ENCODE data around the gene FGF10. TPM values are rescaled to one million over a fixed set of nuclear protein-coding genes. Genes with fewer than 3 reads are reported as not detected.

FGF10 gene
- total RNA-seq, 2 experiments from 2014 or later, result not detected

GRCh38 chr5:44265713-44266112 is 123.5 kb downstream of the FGF10 start:
- Histone ChIP-seq H2AFZ (ENCODE audit: low read length) (no peak overlapping the region), H4K20me1 (ENCODE audit: insufficient read depth, low read length) (no peaks in the 10 kb centered on the region), H3K9me2 (ENCODE audit: insufficient read depth, low read length) (no peaks in the 10 kb centered on the region), H3K79me2 (ENCODE audit: insufficient read depth, low read depth, low read length) (no peaks in the 10 kb centered on the region), H3K36me3 (ENCODE audit: insufficient read depth, low read length) (no peaks in the 10 kb centered on the region), H3K9me3 (ENCODE audit: low read length) (no peaks in the 10 kb centered on the region), H3K27ac (ENCODE audit: low read depth, low read length, poor library complexity, severe bottlenecking) (no peak overlapping the region), H3K4me2 (ENCODE audit: low read length) (no peak overlapping the region), H3K4me3 (ENCODE audit: low read depth, low read length, poor library complexity, severe bottlenecking) (no peak overlapping the region), H3K4me1 (ENCODE audit: insufficient read depth, low read length, poor library complexity, severe bottlenecking) (no peaks in the 10 kb centered on the region)
- CTCF ChIA-PET (ENCODE audit: unreplicated experiment), result no interaction called here
- BruUV-seq (replicated peaks), result no TSS peak
- POLR2A ChIA-PET, result interaction anchor here (0.6 kb wide), 2 partner anchors 103 to 1308 kb away, joined by 3 to 5 read pairs; no protein-coding TSS in a partner anchor
- no peak for DNase-seq (ENCODE audit: low spot score)
- TF ChIP-seq EZH2phosphoT487 (IDR thresholded peaks at IDR 0.05; ENCODE audit: borderline replicate concordance, low read depth, low read length) (no peak), CTCF (conservative IDR thresholded peaks at IDR 0.05; ENCODE audit: low read length) (no peak)
- intact Hi-C loops (cut with micrococcal nuclease; ENCODE audit: unreplicated experiment), result no loop called here

GRCh38 chr5:44260793-44261192 is 128.4 kb downstream of the FGF10 start:
- TF ChIP-seq CTCF (conservative IDR thresholded peaks at IDR 0.05; ENCODE audit: low read length) (no peak), EZH2phosphoT487 (IDR thresholded peaks at IDR 0.05; ENCODE audit: borderline replicate concordance, low read depth, low read length) (no peak)
- Histone ChIP-seq H3K4me2 (ENCODE audit: low read length) (no peak overlapping the region), H2AFZ (ENCODE audit: low read length) (no peak overlapping the region), H3K9me3 (ENCODE audit: low read length) (no peaks in the 10 kb centered on the region), H4K20me1 (ENCODE audit: insufficient read depth, low read length) (no peaks in the 10 kb centered on the region), H3K79me2 (ENCODE audit: insufficient read depth, low read depth, low read length) (no peaks in the 10 kb centered on the region), H3K9me2 (ENCODE audit: insufficient read depth, low read length) (no peaks in the 10 kb centered on the region), H3K4me1 (ENCODE audit: insufficient read depth, low read length, poor library complexity, severe bottlenecking) (no peaks in the 10 kb centered on the region), H3K4me3 (ENCODE audit: low read depth, low read length, poor library complexity, severe bottlenecking) (no peak overlapping the region), H3K36me3 (ENCODE audit: insufficient read depth, low read length) (no peaks in the 10 kb centered on the region), H3K27ac (ENCODE audit: low read depth, low read length, poor library complexity, severe bottlenecking) (no peak overlapping the region)
- POLR2A ChIA-PET, result interaction anchor here (0.6 kb wide), 1 partner anchor 81 kb away, joined by 3 read pairs; no protein-coding TSS in a partner anchor
- CTCF ChIA-PET (ENCODE audit: unreplicated experiment), result no interaction called here
- intact Hi-C loops (cut with micrococcal nuclease; ENCODE audit: unreplicated experiment), result no loop called here
- no peak for DNase-seq (ENCODE audit: low spot score)
- BruUV-seq (replicated peaks), result no TSS peak

GRCh38 chr5:44257653-44258365 is 131.4 kb downstream of the FGF10 start:
- Histone ChIP-seq H3K4me3 (ENCODE audit: low read depth, low read length, poor library complexity, severe bottlenecking) (no peak overlapping the region), H3K27ac (ENCODE audit: low read depth, low read length, poor library complexity, severe bottlenecking) (no peak overlapping the region), H3K4me1 (ENCODE audit: insufficient read depth, low read length, poor library complexity, severe bottlenecking) (no peaks in the 10 kb centered on the region), H3K4me2 (ENCODE audit: low read length) (no peak overlapping the region), H4K20me1 (ENCODE audit: insufficient read depth, low read length) (no peaks in the 10 kb centered on the region), H3K9me3 (ENCODE audit: low read length) (no peaks in the 10 kb centered on the region), H3K9me2 (ENCODE audit: insufficient read depth, low read length) (no peaks in the 10 kb centered on the region), H3K36me3 (ENCODE audit: insufficient read depth, low read length) (no peaks in the 10 kb centered on the region), H2AFZ (ENCODE audit: low read length) (no peak overlapping the region), H3K79me2 (ENCODE audit: insufficient read depth, low read depth, low read length) (no peaks in the 10 kb centered on the region)
- DNase-seq (ENCODE audit: low spot score), result no peak
- TF ChIP-seq EZH2phosphoT487 (IDR thresholded peaks at IDR 0.05; ENCODE audit: borderline replicate concordance, low read depth, low read length) (no peak), CTCF (conservative IDR thresholded peaks at IDR 0.05; ENCODE audit: low read length) (no peak)
- ChIA-PET CTCF (ENCODE audit: unreplicated experiment) (no interaction called here), POLR2A (no interaction called here)
- intact Hi-C loops (cut with micrococcal nuclease; ENCODE audit: unreplicated experiment), result no loop called here
- BruUV-seq (replicated peaks), result no TSS peak
